Measurements from ENCODE around the gene NCOR1. TPM values are rescaled to one million over a fixed set of nuclear protein-coding genes. Genes with fewer than 3 reads are reported as not detected.

Gene NCOR1
- total RNA-seq, 4 donors from 2014 or later, result 96.9 to 158 (median 133) TPM

GRCh38 chr17:16068323-16068722, 147.0 kb downstream of the NCOR1 start:
- no peak for TF ChIP-seq CTCF (IDR thresholded peaks at IDR 0.05; ENCODE audit: low read depth)

GRCh38 chr17:16066125-16066524, 149.2 kb downstream of the NCOR1 start:
- no peak for TF ChIP-seq CTCF (IDR thresholded peaks at IDR 0.05; ENCODE audit: low read depth)

GRCh38 chr17:16061631-16062030, 153.7 kb downstream of the NCOR1 start:
- no peak for TF ChIP-seq CTCF (IDR thresholded peaks at IDR 0.05; ENCODE audit: low read depth)

GRCh38 chr17:16052486-16052885, 162.8 kb downstream of the NCOR1 start:
- TF ChIP-seq CTCF (IDR thresholded peaks at IDR 0.05; ENCODE audit: low read depth), result no peak

- TF ChIP-seq CTCF (IDR thresholded peaks at IDR 0.05; ENCODE audit: low read depth), result no peak
Measured at GRCh38 chr17:16050844-16051243, 164.5 kb downstream of the NCOR1 start.

GRCh38 chr17:16048811-16049449, 166.4 kb downstream of the NCOR1 start:
- TF ChIP-seq CTCF (IDR thresholded peaks at IDR 0.05; ENCODE audit: low read depth), result no peak

- TF ChIP-seq CTCF (IDR thresholded peaks at IDR 0.05; ENCODE audit: low read depth), result no peak
Measured at GRCh38 chr17:16046966-16047365, 168.4 kb downstream of the NCOR1 start.

All from subcutaneous adipose tissue (tissue), 4 donors.